ENCODE measurements around the gene EFHB. TPM values are rescaled to one million over a fixed set of nuclear protein-coding genes. Genes with fewer than 3 reads are reported as not detected.

Gene EFHB
- total and polyA plus RNA-seq, 10 of the 15 experiments (the other 5 are each of a cell fraction or from before 2014, with no cell fraction given), result 0.12 to 0.95 (median 0.53) TPM; not detected in 3

GRCh38 chr3:19901918-19902317 lies 32.1 kb downstream of the EFHB start:
- POLR2A ChIA-PET, result no interaction called here
- Histone ChIP-seq H3K9ac (ENCODE audit: control insufficient read depth, insufficient read depth, low read length) (no peak overlapping the region), H3K27ac (ENCODE audit: control insufficient read depth, insufficient read depth) (no peak overlapping the region), H3K36me3 (ENCODE audit: control insufficient read depth in 2 of 2, insufficient read depth in 2 of 2, low read length in 1 of 2) (no peaks in the 10 kb centered on the region), H3K4me3 (no peak overlapping the region), H2AFZ (ENCODE audit: control insufficient read depth, low read depth, low read length) (no peak overlapping the region), H3K4me2 (ENCODE audit: control insufficient read depth, insufficient read depth) (no peak overlapping the region), H3K79me2 (ENCODE audit: control insufficient read depth, insufficient read depth, low read length) (no peaks in the 10 kb centered on the region), H3K4me1 (ENCODE audit: control insufficient read depth, insufficient read depth, low read length) (no peaks in the 10 kb centered on the region), H3K9me3 (replicated peaks; ENCODE audit: control insufficient read depth, insufficient read depth, low read length) (no peaks in the 10 kb centered on the region), H4K20me1 (ENCODE audit: control insufficient read depth, insufficient read depth) (no peaks in the 10 kb centered on the region), H3K27me3 (replicated peaks in 1 of 2; ENCODE audit: control insufficient read depth in 2 of 2, insufficient read depth in 2 of 2, low read length in 1 of 2) (no peaks in the 10 kb centered on the region)
- no peak for DNase-seq (ENCODE audit: low read depth, low spot score)
- in situ Hi-C loops (cut with MboI) (no loop called here), intact Hi-C loops (cut with micrococcal nuclease; ENCODE audit: unreplicated experiment) (no loop called here)
- RAD21 ChIA-PET (ENCODE audit: unreplicated experiment), result no interaction called here
- TF ChIP-seq POLR2A (IDR thresholded peaks at IDR 0.05; ENCODE audit: low read depth, low read length) (no peak), POU2F2 (IDR thresholded peaks at IDR 0.05; ENCODE audit: borderline replicate concordance, low read depth, low read length) (no peak), NBN (IDR thresholded peaks at IDR 0.05) (no peak), NRF1 (conservative IDR thresholded peaks at IDR 0.05; ENCODE audit: low read depth, low read length) (no peak), HDAC6 (IDR thresholded peaks at IDR 0.05; ENCODE audit: unreplicated experiment) (no peak), RAD51 (IDR thresholded peaks at IDR 0.05) (no peak)
- CTCF ChIA-PET, result no interaction called here
- no peak for FAIRE-seq
- SMC1A ChIA-PET (ENCODE audit: uncharacterized antibody, unreplicated experiment), result interaction anchor here (1.3 kb wide), 1 partner anchor 10 kb away, joined by 3 read pairs; no protein-coding TSS in a partner anchor
- no TSS peak for BruUV-seq (replicated peaks)
- no peak for ATAC-seq
- 72% methylated on average over 4 of the region's 4 CpGs for WGBS (ENCODE audit: insufficient coverage, insufficient replicate concordance, low lambda C conversion rate, missing lambda C conversion rate)

DNA sequence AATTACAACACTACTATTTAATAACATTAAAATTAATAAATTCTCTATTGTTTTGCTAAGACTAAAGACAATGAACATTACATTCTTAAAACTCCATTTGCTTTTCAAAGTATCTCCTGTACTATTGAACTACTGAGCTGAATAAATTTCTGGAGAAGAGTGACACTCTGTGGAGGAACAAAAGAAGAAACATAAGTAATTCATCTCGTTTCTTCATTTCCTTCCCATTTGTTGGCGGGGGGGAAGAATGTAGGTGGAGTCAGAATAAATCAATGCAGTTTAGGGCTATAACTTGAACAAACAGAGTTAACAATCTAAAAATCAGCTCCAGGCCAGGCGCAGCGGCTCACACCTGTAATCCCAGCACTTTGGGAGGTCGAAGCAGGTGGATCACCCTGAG lies 32.7 kb downstream of the EFHB start:
- H3K4me1 ChIP-seq (ENCODE audit: control insufficient read depth, insufficient read depth, low read length), result no peaks in the 10 kb centered on the region
- CTCF ChIA-PET, result no interaction called here
- 46% methylated on average over 5 of the region's 5 CpGs for WGBS (ENCODE audit: insufficient coverage, insufficient replicate concordance, low lambda C conversion rate, missing lambda C conversion rate)
- SMC1A ChIA-PET (ENCODE audit: uncharacterized antibody, unreplicated experiment), result interaction anchor here (1.3 kb wide), 1 partner anchor 9 kb away, joined by 3 read pairs; no protein-coding TSS in a partner anchor
- H3K9me3 ChIP-seq (replicated peaks; ENCODE audit: control insufficient read depth, insufficient read depth, low read length), result no peaks in the 10 kb centered on the region
- ATAC-seq (no peak), DNase-seq (ENCODE audit: low read depth, low spot score) (no peak), FAIRE-seq (no peak)
- no peak overlapping the region for H3K4me3 ChIP-seq
- BruUV-seq (replicated peaks), result no TSS peak
- H3K36me3 ChIP-seq (ENCODE audit: control insufficient read depth in 2 of 2, insufficient read depth in 2 of 2, low read length in 1 of 2), result no peaks in the 10 kb centered on the region
- H3K4me2 ChIP-seq (ENCODE audit: control insufficient read depth, insufficient read depth), result no peak overlapping the region
- POLR2A ChIA-PET, result no interaction called here
- no peak overlapping the region for H3K9ac ChIP-seq (ENCODE audit: control insufficient read depth, insufficient read depth, low read length)
- in situ Hi-C loops (cut with MboI), result no loop called here
- H2AFZ ChIP-seq (ENCODE audit: control insufficient read depth, low read depth, low read length), result no peak overlapping the region
- no peaks in the 10 kb centered on the region for H3K79me2 ChIP-seq (ENCODE audit: control insufficient read depth, insufficient read depth, low read length)
- H3K27ac ChIP-seq (ENCODE audit: control insufficient read depth, insufficient read depth), result no peak overlapping the region
- RAD21 ChIA-PET (ENCODE audit: unreplicated experiment), result no interaction called here
- no peaks in the 10 kb centered on the region for H3K27me3 ChIP-seq (replicated peaks in 1 of 2; ENCODE audit: control insufficient read depth in 2 of 2, insufficient read depth in 2 of 2, low read length in 1 of 2)
- H4K20me1 ChIP-seq (ENCODE audit: control insufficient read depth, insufficient read depth), result no peaks in the 10 kb centered on the region
- intact Hi-C loops (cut with micrococcal nuclease; ENCODE audit: unreplicated experiment), result no loop called here
- TF ChIP-seq REST (IDR thresholded peaks at IDR 0.05; ENCODE audit: low read depth, low read length) (no peak), ESRRA (IDR thresholded peaks at IDR 0.05; ENCODE audit: low read length) (no peak)

Measured in GM12878 (cell line).